ENCODE data around the gene FAM193B.
"Not testable (repeated sequence)": the region's sequence is repeated elsewhere in the genome, so short reads cannot be mapped to it uniquely, and the experiment has no call there.

Gene FAM193B

GRCh38 chr5:177578316-177578715 is 24.0 kb upstream of the FAM193B start:
- no peak for DNase-seq (ENCODE audit: low read depth in 3 of 3, low spot score in 1 of 3)

DNA sequence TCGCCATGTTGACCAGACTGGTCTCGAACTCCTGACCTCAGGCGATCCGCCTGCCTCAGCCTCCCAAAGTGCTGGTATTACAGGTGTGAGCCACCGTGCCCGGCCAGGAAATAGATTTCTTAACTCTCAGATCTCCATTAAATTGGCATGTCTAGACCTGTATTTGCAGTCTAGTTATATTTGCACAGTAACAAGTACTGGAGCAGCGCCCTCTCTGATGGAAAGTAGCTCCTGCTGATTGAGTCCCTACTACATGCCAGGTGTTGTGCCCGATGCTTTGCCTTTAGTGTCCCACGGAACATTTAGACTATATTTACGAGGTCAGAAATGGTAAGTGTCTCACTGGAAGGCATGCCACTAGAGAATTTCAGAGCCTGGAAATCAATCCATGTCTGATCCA is 21.8 kb upstream of the FAM193B start:
- no peak for DNase-seq (ENCODE audit: low read depth in 3 of 3, low spot score in 1 of 3)

- DNase-seq (ENCODE audit: low read depth in 3 of 3, low spot score in 1 of 3): no peak
Measured at GRCh38 chr5:177575488-177575887, 21.1 kb upstream of the FAM193B start.

GRCh38 chr5:177569894-177570293 is 15.5 kb upstream of the FAM193B start:
- DNase-seq (ENCODE audit: low read depth in 3 of 3, low spot score in 1 of 3): no peak

DNA sequence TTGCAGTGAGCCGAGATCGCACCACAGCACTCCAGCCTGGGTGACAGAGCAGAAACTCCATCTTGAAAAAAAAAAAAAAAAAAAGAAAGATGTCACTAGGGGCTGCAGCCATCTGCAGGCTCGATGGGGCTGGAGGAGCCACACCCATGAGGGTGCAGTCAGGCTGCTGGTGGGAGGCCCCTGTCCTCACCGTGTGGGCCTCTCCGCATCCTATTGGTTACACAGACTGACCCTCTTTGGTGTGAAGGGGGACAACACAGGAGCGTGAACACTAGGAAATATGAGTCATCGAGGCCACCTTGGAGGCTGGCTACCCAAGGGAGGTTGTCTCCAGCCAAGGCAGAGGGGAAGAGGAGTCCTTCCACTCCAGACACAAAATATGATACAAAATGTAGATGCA is 14.0 kb upstream of the FAM193B start:
- no peak for DNase-seq (ENCODE audit: low read depth in 3 of 3, low spot score in 1 of 3)

DNA sequence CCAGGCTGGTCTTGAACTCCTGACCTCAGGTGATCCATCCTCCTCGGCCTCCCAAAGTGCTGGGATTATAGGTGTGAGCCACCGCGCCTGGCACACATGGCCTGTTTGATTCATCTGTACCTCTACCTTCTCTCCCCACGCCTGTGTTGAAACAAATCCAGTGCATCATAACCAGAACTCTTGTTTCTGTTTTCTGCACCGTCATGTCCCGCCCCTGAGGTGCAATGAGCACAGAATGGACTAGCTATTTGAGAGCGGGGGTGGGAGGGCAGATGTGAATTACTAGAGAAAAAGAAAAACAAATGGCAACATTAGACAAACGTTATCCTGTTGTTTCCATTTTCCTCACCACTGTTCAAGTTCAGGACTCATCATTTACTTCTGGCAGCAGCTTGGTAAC is 10.7 kb upstream of the FAM193B start:
- no peak for DNase-seq (ENCODE audit: low read depth in 3 of 3, low spot score in 1 of 3)

DNA sequence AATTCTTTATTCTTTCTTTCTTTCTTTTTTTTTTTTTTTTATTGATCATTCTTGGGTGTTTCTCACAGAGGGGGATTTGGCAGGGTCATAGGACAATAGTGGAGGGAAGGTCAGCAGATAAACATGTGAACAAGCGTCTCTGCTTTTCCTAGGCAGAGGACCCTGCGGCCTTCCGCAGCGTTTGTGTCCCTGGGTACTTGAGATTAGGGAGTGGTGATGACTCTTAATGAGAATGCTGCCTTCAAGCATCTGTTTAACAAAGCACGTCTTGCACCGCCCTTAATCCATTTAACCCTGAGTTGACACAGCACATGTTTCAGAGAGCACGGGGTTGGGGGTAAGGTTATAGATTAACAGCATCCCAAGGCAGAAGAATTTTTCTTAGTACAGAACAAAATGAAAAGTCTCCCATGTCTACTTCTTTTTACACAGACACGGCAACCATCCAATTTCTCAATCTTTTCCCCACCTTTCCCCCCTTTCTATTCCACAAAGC is 5.1 kb upstream of the FAM193B start:
- not testable (repeated sequence) for DNase-seq (ENCODE audit: low read depth in 3 of 3, low spot score in 1 of 3)

GRCh38 chr5:177557796-177558195 is 3.4 kb upstream of the FAM193B start:
- DNase-seq (ENCODE audit: low read depth in 3 of 3, low spot score in 1 of 3): no peak

- no peak for DNase-seq (ENCODE audit: low read depth in 3 of 3, low spot score in 1 of 3)
Measured at GRCh38 chr5:177557041-177557647, 2.8 kb upstream of the FAM193B start.

GRCh38 chr5:177555665-177556064 is 1.3 kb upstream of the FAM193B start:
- DNase-seq (ENCODE audit: low read depth in 3 of 3, low spot score in 1 of 3): no peak

- DNase-seq (ENCODE audit: low read depth in 3 of 3, low spot score in 1 of 3): no peak
Measured at GRCh38 chr5:177555228-177555627, 865 bp upstream of the FAM193B start.

- peak in 1 of 3 donors; percentile 29 for DNase-seq (ENCODE audit: low read depth in 3 of 3, low spot score in 1 of 3)
Measured at GRCh38 chr5:177553671-177554429, 513 bp downstream of the FAM193B start.

DNA sequence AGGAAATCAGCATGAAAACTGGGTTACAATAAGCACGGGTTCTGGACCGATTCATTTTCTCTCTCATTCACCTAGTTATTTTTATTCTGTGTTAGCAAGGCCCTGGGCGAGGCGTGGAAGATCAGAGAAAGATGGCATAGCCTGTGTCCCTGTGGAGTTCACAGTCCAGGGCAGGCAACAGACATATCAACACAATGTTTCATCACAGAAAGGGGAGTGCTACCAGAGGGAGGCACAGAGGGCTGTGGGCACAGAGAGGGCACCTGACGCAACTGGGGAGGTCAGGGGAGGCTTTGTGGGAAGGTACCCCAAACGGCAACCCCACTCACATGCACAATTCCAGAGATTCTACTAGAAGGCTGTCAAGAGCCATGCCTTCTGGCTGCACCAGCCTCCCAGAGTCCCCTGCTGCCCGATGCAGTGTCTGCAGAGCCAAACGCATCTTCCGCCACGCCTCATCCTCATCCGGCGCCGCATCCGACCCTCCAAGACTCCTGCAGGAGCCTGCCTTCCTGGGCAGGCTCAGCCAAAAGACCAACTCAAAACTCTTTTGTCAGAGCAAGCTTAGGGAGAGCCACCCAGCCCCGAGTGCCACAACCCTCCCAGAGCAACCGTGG is 1.4 kb downstream of the FAM193B start:
- no peak for DNase-seq (ENCODE audit: low read depth in 3 of 3, low spot score in 1 of 3)

- no peak for DNase-seq (ENCODE audit: low read depth in 3 of 3, low spot score in 1 of 3)
Measured at GRCh38 chr5:177550122-177550521, 4.2 kb downstream of the FAM193B start.

GRCh38 chr5:177548495-177548894 is 5.9 kb downstream of the FAM193B start:
- DNase-seq (ENCODE audit: low read depth in 3 of 3, low spot score in 1 of 3): no peak

- DNase-seq (ENCODE audit: low read depth in 3 of 3, low spot score in 1 of 3): no peak
Measured at GRCh38 chr5:177547736-177548135, 6.6 kb downstream of the FAM193B start.

DNA sequence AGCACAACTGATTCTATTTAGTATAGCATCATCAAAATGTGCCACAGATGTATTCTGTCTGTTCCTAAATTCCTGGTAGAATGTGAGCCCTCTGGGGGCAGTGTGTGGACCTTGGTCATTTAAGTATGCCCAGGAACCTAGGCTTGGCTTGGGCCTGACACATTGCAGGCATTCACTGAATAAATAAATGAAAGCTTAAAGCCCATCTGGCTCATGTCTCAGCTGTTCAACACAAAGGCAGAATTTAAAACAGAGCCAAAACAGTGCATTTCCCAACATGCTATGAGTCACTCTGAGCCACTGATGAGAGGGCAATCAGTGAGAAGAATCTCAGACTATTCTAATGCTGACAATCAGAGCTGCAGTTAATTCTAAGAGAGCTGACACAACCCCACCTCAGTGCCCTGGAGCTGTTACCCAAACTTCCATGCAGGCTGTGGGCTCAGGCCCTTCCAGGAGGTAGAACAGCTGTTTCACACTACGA is 8.1 kb downstream of the FAM193B start:
- no peak for DNase-seq (ENCODE audit: low read depth in 3 of 3, low spot score in 1 of 3)

GRCh38 chr5:177545487-177546257 is 8.7 kb downstream of the FAM193B start:
- DNase-seq (ENCODE audit: low read depth in 3 of 3, low spot score in 1 of 3): no peak

DNA sequence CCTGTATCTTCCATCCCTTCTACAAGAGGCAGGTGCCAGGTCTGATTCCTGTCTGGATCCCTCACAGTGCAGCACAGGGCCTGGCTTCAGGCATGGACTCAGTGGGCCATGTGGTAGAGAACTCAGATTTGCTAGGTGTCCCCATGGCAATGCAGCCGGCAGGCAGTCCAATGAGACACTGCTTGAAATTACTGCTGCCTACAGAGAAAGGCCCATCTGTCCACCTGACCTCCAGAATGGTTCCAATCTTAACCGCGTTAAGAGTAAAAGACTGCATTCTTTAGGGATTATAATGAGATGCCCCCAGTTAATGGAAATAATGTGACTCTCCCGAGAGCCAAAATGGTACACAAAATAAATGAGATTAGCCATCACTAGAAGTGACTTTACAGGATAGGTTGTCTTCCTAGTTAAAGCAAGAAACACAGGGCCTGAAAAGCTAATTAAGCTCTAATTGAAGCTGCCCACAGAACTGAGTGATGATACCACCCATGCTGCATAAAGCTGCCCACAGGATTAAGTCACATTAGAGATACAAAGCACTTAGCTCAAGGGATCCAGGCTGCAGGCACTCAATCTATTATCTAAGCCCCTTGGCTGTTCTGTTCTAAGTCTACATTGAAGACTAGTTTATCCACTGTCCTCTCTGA is 11.4 kb downstream of the FAM193B start:
- no peak for DNase-seq (ENCODE audit: low read depth in 3 of 3, low spot score in 1 of 3)

DNA sequence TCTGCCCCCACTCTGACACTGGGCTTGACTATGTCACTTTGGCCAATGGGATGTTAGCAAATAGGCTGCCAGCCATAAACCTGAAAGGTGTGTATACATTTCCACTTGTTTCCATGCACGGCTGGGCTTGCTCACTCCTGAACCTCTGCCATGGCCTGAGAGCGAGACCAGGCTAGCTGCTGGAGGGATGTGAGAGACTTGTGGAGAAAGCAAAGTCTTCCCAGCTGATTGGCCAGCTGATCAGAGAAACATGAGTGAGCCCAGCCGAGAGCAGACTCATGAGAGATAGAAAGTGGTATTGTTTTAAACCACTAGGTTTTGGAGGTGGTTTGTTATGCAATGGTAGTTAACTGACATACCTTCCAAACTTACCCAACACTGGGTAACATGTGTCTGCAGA is 13.9 kb downstream of the FAM193B start:
- no peak for DNase-seq (ENCODE audit: low read depth in 3 of 3, low spot score in 1 of 3)

- no peak for DNase-seq (ENCODE audit: low read depth in 3 of 3, low spot score in 1 of 3)
Measured at GRCh38 chr5:177539411-177539810, 15.0 kb downstream of the FAM193B start.

Data from stimulated activated CD4-positive, alpha-beta T cell treated with anti-CD3 and anti-CD28 coated beads, TNF-alpha, amount 100 ng/mL, for 1 hour (primary cell).